Suprapubic skin (tissue), 3 donors: ENCODE data around the gene RCAN3.

ENCODE experiments used
- POLR2A ChIP-seq, 2 donors: fragments of 450-650 bp; IDR thresholded peaks; one replicate each; pipeline ENCODE4 v1.6.1; 2017; ENCODE audit warnings: antibody characterized with exemption in 2 of 2, mild to moderate bottlenecking in 2 of 2, moderate library complexity in 2 of 2
- TF ChIP-seq, protein P1 (sequence below), 2 donors: fragments of 200-600 bp in 1 of 2; fragments of 450-650 bp in 1 of 2; sonication (generic) in 1 of 2; IDR thresholded peaks; one replicate each; pipeline ENCODE4 v1.5.1; 2016 to 2019; ENCODE audit warnings: antibody characterized with exemption in 2 of 2, mild to moderate bottlenecking in 1 of 2, moderate library complexity in 1 of 2

DNA sequence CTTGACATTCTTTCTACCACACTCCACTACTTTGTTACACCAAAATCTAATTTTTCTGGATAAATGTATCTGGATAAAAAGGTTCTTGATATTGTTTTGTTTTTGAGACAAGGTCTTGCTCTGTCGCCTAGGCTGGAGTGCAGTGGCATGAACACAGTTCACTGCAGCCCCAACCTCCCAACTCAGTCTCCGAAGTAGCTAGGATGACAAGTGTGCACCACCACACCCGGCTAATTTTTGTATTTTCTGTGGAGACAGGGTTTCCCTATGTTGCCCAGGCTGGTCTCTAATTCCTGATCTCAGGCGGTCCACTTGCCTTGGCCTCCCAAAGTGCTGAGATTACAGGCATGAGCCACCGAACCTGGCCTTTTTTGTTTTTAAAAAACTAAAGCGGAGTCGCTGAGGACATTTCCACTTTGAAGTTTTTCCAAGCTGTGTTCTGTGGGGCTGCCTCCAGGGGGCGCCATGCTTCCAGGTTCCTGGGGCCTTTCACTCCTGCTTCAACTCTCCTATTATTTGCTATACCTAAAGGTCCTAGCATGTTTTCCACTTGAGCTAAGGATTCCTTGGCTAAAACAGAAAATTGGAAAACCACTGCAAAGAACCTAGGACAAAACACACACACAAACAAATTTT lies 39.2 kb downstream of the RCAN3 start:
- no peak for TF ChIP-seq POLR2A (IDR thresholded peaks at IDR 0.05)
- TF ChIP-seq, protein P1, sequence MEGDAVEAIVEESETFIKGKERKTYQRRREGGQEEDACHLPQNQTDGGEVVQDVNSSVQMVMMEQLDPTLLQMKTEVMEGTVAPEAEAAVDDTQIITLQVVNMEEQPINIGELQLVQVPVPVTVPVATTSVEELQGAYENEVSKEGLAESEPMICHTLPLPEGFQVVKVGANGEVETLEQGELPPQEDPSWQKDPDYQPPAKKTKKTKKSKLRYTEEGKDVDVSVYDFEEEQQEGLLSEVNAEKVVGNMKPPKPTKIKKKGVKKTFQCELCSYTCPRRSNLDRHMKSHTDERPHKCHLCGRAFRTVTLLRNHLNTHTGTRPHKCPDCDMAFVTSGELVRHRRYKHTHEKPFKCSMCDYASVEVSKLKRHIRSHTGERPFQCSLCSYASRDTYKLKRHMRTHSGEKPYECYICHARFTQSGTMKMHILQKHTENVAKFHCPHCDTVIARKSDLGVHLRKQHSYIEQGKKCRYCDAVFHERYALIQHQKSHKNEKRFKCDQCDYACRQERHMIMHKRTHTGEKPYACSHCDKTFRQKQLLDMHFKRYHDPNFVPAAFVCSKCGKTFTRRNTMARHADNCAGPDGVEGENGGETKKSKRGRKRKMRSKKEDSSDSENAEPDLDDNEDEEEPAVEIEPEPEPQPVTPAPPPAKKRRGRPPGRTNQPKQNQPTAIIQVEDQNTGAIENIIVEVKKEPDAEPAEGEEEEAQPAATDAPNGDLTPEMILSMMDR (IDR thresholded peaks at IDR 0.05): no peak
